BE2C (cell line): Measurements from ENCODE around the gene TMTC2.

Experiments
- DNase-seq: peaks from one replicate; pipeline ENCODE4 v3.0.0-alpha.2; 2020
- H3K27me3 ChIP-seq: fragments of 250-450 bp; sonication (Bioruptor Pico); 2 replicates; pipeline ENCODE4 v1.5.1; 2020; ENCODE audit warnings: mild to moderate bottlenecking
- H3K36me3 ChIP-seq: fragments of 250-450 bp; sonication (Bioruptor Pico); 2 replicates; pipeline ENCODE4 v1.5.1; 2020; ENCODE audit warnings: mild to moderate bottlenecking
- H3K4me1 ChIP-seq: fragments of 250-450 bp; sonication (Bioruptor Pico); 2 replicates; pipeline ENCODE4 v1.5.1; 2020
- H3K4me3 ChIP-seq: 2 replicates; pipeline ENCODE4 v1.5.1; 2011; ENCODE audit warnings: low read depth, low read length
- H3K9me3 ChIP-seq: fragments of 250-450 bp; sonication (Bioruptor Pico); 2 replicates; pipeline ENCODE4 v1.5.1; 2020
- CTCF ChIP-seq: IDR thresholded peaks from 2 replicates; pipeline ENCODE4 v1.5.1; 2012; ENCODE audit warnings: mild to moderate bottlenecking, low read depth, low read length

TMTC2 gene

GRCh38 chr12:83158613-83159207 is 472.0 kb downstream of the TMTC2 start:
- no peaks in the 10 kb centered on the region for H3K4me1 ChIP-seq
- H3K4me3 ChIP-seq = no peak overlapping the region
- H3K36me3 ChIP-seq = no peaks in the 10 kb centered on the region
- no peaks in the 10 kb centered on the region for H3K27me3 ChIP-seq
- H3K9me3 ChIP-seq = no peaks in the 10 kb centered on the region
- DNase-seq = no peak
- no peak for TF ChIP-seq CTCF

- no peak for DNase-seq
- Histone ChIP-seq H3K4me3 (no peak overlapping the region), H3K9me3 (no peaks in the 10 kb centered on the region), H3K27me3 (no peaks in the 10 kb centered on the region), H3K4me1 (no peaks in the 10 kb centered on the region), H3K36me3 (no peaks in the 10 kb centered on the region)
- TF ChIP-seq CTCF = no peak
These were observed 474.8 kb downstream of the TMTC2 start for GRCh38 chr12:83161456-83161855.

- Histone ChIP-seq H3K4me1 (no peaks in the 10 kb centered on the region), H3K36me3 (no peaks in the 10 kb centered on the region), H3K9me3 (no peaks in the 10 kb centered on the region), H3K4me3 (no peak overlapping the region), H3K27me3 (no peaks in the 10 kb centered on the region)
- TF ChIP-seq CTCF = no peak
- no peak for DNase-seq
These were observed 482.0 kb downstream of the TMTC2 start for GRCh38 chr12:83168751-83169150.

- DNase-seq = no peak
- Histone ChIP-seq H3K9me3 (no peaks in the 10 kb centered on the region), H3K27me3 (no peaks in the 10 kb centered on the region), H3K4me1 (peaks cover 2% of the 10 kb centered on the region; the same call in 1 of the 2 replicates), H3K36me3 (no peaks in the 10 kb centered on the region), H3K4me3 (no peak overlapping the region)
- no peak for TF ChIP-seq CTCF
These were observed 485.7 kb downstream of the TMTC2 start for GRCh38 chr12:83172441-83172840.

GRCh38 chr12:83172866-83173649 is 486.4 kb downstream of the TMTC2 start:
- no peaks in the 10 kb centered on the region for H3K9me3 ChIP-seq
- DNase-seq = no peak
- H3K4me3 ChIP-seq = no peak overlapping the region
- no peaks in the 10 kb centered on the region for H3K36me3 ChIP-seq
- peaks cover 2% of the 10 kb centered on the region; the same call in 1 of the 2 replicates for H3K4me1 ChIP-seq
- TF ChIP-seq CTCF = no peak
- H3K27me3 ChIP-seq = no peaks in the 10 kb centered on the region

- TF ChIP-seq CTCF = no peak
- H3K9me3 ChIP-seq = no peaks in the 10 kb centered on the region
- DNase-seq = no peak
- H3K27me3 ChIP-seq = no peaks in the 10 kb centered on the region
- no peak overlapping the region for H3K4me3 ChIP-seq
- no peaks in the 10 kb centered on the region for H3K36me3 ChIP-seq
- no peaks in the 10 kb centered on the region for H3K4me1 ChIP-seq
These were observed 493.3 kb downstream of the TMTC2 start for GRCh38 chr12:83179999-83180398.
